Ovary (tissue), 9 donors: ENCODE measurements around the gene PCYT2. TPM values are rescaled to one million over a fixed set of nuclear protein-coding genes. Genes with fewer than 3 reads are reported as not detected.

Experiments
- DNase-seq, 5 donors: peaks; one replicate each; pipeline ENCODE4 v3.0.0-alpha.2; 2019 to 2020
- H3K27ac ChIP-seq, 2 donors: fragments of 200-600 bp; one replicate each; pipeline versions ENCODE4 v1.5.1 to v1.8.0; 2019 to 2022
- H3K27me3 ChIP-seq: fragments of 200-600 bp; one replicate; pipeline ENCODE4 v1.8.0; 2022
- H3K36me3 ChIP-seq: fragments of 200-600 bp; sonication (generic); one replicate; pipeline ENCODE4 v1.5.1; 2019
- H3K4me1 ChIP-seq: one replicate; pipeline ENCODE4 v1.8.1; 2013; ENCODE audit warnings: mild to moderate bottlenecking, moderate library complexity; ENCODE audit not compliant: insufficient read depth
- H3K4me3 ChIP-seq: fragments of 200-600 bp; sonication (generic); one replicate; pipeline ENCODE4 v1.5.1; 2017
- H3K9me3 ChIP-seq, 2 donors: fragments of 200-600 bp in 1 of 2; sonication (generic) in 1 of 2; one replicate each; pipeline versions ENCODE4 v1.5.1 to v1.8.1; 2013 to 2019; ENCODE audit warnings: mild to moderate bottlenecking in 1 of 2, moderate library complexity in 1 of 2
- EP300 ChIP-seq: sonication (generic); formaldehyde crosslinking; IDR thresholded peaks from one replicate; pipeline ENCODE4 v1.6.1; 2017; ENCODE audit warnings: antibody characterized with exemption
- POLR2A ChIP-seq: fragments of 450-650 bp; IDR thresholded peaks from one replicate; pipeline ENCODE4 v1.6.1; 2017; ENCODE audit warnings: antibody characterized with exemption, mild to moderate bottlenecking, moderate library complexity
- WGBS, 3 donors: extraction: QIAGEN DNeasy Blood & Tissue Kit in 1 of 3; methylation state at CpG; one replicate each; pipeline versions ENCODE4 v1.1.5 to v1.1.7; 2013 to 2017; 5-methylcytosine and 5-hydroxymethylcytosine counted together
- intact Hi-C, 4 donors: fragments of 100-400 bp; cut with DNase I; formaldehyde crosslinking; loops; one replicate each; pipeline versions ENCODE4 v1.11.0 to v1.15.1; 2022 to 2023
- polyA plus RNA-seq, 2 donors: library from polyadenylated mRNA; stranded (reverse); fragments of 200-250 nt in 1 of 2; fragments of 350-450 nt in 1 of 2; fragmentation: Illumina TruSeq in 1 of 2; extraction: RNeasy Lipid Tissue Mini Kit (QIAGEN cat#74804) in 1 of 2; gene quantifications; one replicate each; pipeline ENCODE4 v1.2.3, GENCODE V29; 2013 to 2014
- total RNA-seq, 7 donors: library from RNA; depleted of rRNA in 2 of 7; stranded (reverse); fragments of >200 nt in 2 of 7; fragmentation: NEBNext Ultra II Directional in 3 of 7; extraction: Animal tissue kit (Norgen Biotek cat#: 25700) in 3 of 7; gene quantifications; one replicate each; pipeline versions ENCODE4 v1.1.0 to v1.2.4, GENCODE V29; 2016 to 2023
- TF ChIP-seq, protein P1 (sequence below), 3 donors: fragments of 450-650 bp in 2 of 3; fragments of 200-600 bp in 1 of 3; IDR thresholded peaks; one replicate each; pipeline versions ENCODE4 v1.5.1 to v1.8.0; 2016 to 2022; ENCODE audit warnings: antibody characterized with exemption in 3 of 3, mild to moderate bottlenecking in 1 of 3
- donor health status: DM: no; HTN: no; CAD: no; lungs with moderate emphysema.
- donor health status: DM: no; HTN: no; CAD: no.
- donor health status: Bipolar disorder and iron deficiency.
- donor health status: DM: yes; HTN: yes; CAD: no.
- donor health status: DM: no; HTN: no; CAD: no.
- donor health status: DM: yes; HTN: yes; CAD: no.

PCYT2 gene
- total and polyA plus RNA-seq, 9 donors: 12.6 to 71.4 (median 25.7) TPM

DNA sequence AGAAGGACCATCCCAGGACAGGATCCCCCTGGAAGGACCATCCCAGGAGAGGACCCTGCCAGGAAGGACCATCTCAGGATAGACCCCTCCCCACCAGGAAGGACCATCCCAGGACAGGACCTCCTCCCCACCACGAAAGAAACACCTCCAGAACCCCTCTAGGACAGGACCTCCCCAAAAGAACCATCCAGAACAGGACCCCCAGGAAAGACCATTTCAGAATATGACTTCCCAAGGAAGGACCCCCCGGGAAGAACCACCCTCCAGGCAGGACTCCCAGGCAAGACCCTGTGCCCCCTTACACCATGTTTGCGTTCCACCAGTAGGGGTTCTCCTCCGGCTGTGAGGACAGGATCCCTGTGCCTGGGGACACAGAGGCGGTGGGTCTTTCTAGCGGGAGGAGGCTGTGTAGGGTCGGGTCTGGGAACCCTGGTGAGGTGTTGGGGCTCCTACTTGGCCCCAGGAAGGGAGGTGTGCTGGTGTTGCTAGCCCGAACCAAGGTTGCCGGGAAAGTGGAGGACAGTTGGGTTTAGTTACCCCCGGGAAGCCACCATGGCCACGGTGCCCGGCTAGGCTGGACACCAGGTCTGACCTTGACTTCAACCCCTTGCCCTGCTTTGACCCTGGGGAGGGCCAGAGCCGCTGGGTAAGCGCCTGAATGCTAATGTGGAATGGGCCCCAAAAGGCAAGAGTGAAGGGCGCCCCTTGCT is 47.6 kb upstream of the PCYT2 start:
- TF ChIP-seq, protein P1, sequence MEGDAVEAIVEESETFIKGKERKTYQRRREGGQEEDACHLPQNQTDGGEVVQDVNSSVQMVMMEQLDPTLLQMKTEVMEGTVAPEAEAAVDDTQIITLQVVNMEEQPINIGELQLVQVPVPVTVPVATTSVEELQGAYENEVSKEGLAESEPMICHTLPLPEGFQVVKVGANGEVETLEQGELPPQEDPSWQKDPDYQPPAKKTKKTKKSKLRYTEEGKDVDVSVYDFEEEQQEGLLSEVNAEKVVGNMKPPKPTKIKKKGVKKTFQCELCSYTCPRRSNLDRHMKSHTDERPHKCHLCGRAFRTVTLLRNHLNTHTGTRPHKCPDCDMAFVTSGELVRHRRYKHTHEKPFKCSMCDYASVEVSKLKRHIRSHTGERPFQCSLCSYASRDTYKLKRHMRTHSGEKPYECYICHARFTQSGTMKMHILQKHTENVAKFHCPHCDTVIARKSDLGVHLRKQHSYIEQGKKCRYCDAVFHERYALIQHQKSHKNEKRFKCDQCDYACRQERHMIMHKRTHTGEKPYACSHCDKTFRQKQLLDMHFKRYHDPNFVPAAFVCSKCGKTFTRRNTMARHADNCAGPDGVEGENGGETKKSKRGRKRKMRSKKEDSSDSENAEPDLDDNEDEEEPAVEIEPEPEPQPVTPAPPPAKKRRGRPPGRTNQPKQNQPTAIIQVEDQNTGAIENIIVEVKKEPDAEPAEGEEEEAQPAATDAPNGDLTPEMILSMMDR (IDR thresholded peaks at IDR 0.05): no peak
- TF ChIP-seq POLR2A (no peak), EP300 (no peak)
- no peak overlapping the region for H3K4me3 ChIP-seq
- WGBS, 3 donors: 48 to 63% (median 61%) methylated on average over 10 to 15 of the region's 15 CpGs
- no peaks in the 10 kb centered on the region for H3K4me1 ChIP-seq
- H3K36me3 ChIP-seq: no peaks in the 10 kb centered on the region
- intact Hi-C loops: loop anchor here in 3 of 4 donors (2.0 to 10.0 kb wide), 2 partner anchors 62 to 196 kb away; no protein-coding TSS in a partner anchor
- H3K9me3 ChIP-seq: no peaks in the 10 kb centered on the region
- H3K27me3 ChIP-seq: peaks cover 5% of the 10 kb centered on the region
- no peak overlapping the region for H3K27ac ChIP-seq
- no peak for DNase-seq

DNA sequence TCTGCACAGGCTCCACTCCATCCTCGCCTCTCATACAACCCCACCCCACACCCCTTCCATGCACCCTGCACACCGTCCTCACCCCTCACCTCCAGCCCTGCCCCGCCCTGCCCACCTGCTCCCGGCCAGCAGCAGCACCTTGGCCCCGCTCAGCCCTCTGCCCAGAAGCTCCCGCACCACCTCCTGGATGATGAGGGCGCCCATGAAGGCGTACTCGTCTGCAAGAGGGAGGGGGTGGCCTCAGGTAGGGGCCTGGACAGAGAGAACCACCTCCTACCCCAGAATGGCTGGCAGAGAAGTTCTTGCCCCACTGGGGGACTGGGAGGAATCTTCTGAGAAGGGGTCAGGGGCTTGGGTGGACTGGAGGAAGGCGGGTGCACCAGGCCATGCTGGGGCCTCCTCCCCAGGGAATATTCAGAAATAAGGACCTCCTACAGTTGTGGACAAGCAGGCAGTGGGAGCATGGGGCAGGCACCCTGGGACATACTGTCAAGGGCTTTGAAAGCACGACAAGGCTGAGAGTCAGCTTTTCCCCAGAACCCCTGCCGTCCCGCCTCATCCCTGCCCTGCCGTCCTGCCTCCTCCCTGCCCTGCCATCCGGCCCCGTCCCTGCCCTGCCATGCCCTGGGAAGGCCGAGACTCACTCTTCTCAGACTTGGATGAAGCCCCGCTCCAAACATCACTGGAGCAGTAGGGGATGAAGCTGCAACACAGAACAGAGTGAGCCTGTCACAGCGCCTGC is 46.7 kb upstream of the PCYT2 start:
- WGBS, 3 donors: 79 to 80% (median 79%) methylated on average over 19 of the region's 19 CpGs
- Histone ChIP-seq H3K9me3 (no peaks in the 10 kb centered on the region), H3K27ac (no peak overlapping the region), H3K36me3 (no peaks in the 10 kb centered on the region), H3K4me1 (no peaks in the 10 kb centered on the region), H3K27me3 (peaks cover 5% of the 10 kb centered on the region), H3K4me3 (no peak overlapping the region)
- TF ChIP-seq, protein P1 (IDR thresholded peaks at IDR 0.05): no peak
- no peak for TF ChIP-seq POLR2A
- no peak for TF ChIP-seq EP300
- no peak for DNase-seq
- intact Hi-C loops: loop anchor here in 3 of 4 donors (2.0 to 10.0 kb wide), 2 partner anchors 63 to 197 kb away; no protein-coding TSS in a partner anchor

DNA sequence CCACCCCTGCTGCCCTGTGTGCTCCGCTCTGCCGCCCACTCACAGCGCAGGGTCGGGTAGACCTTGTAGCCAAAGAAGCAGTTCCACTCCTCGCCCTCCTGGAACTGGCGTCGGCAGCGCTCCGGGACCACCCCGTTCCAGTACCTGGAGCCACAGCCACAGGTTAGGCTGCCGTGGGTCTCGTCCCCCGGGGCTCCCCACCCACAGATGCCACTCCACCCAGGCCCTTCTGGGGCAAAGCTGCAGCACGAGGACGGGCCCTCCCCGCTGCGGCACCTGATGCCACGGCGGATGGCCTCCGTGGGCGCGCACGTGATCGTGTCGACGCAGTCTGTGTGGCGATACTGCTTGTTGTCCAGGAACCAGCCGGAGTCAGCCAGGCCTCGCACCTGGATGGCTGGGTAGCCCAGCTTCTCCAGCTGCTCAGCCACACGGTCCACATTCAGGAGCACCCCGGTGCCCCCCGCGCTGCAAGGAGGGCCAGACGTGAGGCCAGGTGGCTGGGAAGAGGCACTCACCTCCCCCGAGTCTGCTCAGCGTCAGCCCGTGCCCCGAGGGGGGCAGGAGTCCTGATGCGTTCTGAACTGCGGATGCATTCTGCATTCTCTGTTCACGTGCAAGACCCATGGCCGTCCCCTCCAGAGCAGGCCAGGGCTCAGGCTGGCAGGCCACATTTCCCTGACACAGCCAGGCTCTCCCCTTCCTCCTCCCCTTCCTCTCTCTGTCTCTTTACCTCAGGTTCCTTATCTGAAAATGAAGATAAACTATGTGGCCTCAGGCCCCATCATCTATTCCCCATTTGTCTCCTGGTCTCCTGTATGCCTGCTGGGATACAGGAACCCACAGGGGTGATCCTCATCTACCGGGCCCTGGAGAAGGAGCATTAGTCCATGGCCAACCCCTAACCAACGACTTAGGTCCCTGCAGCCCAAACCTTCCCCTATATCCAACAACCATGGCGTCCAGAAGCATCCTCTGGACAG is 45.7 kb upstream of the PCYT2 start:
- H3K27ac ChIP-seq: no peak overlapping the region
- no peak for DNase-seq

More for the DNA sequence above, 45.7 kb upstream of the PCYT2 start:
- peaks cover 3% of the 10 kb centered on the region for H3K27me3 ChIP-seq
- H3K4me3 ChIP-seq: no peak overlapping the region
- no peaks in the 10 kb centered on the region for H3K4me1 ChIP-seq
- 70 to 80% (median 72%) methylated on average over 40 to 45 of the region's 45 CpGs for WGBS, 3 donors
- no peaks in the 10 kb centered on the region for H3K36me3 ChIP-seq
- intact Hi-C loops: loop anchor here in 2 of 4 donors (10.0 kb wide), 1 partner anchor 198 kb away; no protein-coding TSS in a partner anchor
- no peak for TF ChIP-seq POLR2A
- no peak for TF ChIP-seq EP300
- TF ChIP-seq, protein P1 (IDR thresholded peaks at IDR 0.05): no peak
- no peaks in the 10 kb centered on the region for H3K9me3 ChIP-seq
